Hematopoietic multipotent progenitor cell treated with erythropoietin and hydrocortisone succinate and interleukin-3 and kit ligand, for 4 days (in vitro differentiated cells): Measurements from ENCODE around the gene GNG12.
"Not testable (repeated sequence)": the region's sequence is repeated elsewhere in the genome, so short reads cannot be mapped to it uniquely, and the experiment has no call there.

ENCODE experiments used
- DNase-seq: peaks from one replicate; pipeline ENCODE4 v3.0.0-alpha.2; 2015

The GNG12 gene

GRCh38 chr1:67676287-67676686, 157.0 kb downstream of the GNG12 start:
- no peak for DNase-seq

DNA sequence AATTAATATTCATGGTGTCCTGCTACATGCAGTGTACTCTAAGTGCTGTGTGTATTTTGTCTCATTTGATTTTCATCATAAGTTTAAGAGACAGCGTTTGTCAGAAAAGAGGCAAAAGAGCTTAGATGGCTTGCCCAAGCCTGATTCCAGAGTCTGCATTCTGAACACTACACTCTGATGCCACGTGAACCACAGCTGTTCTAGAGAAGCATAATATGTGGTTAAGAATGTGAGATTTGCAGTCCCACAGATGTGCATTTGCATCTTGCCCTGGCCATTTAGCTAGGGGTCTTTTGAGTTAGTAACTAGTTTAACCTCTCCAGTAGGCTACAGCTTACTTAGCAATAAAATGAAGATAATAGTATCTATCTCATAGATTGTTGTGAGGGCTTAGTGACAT, 157.5 kb downstream of the GNG12 start:
- DNase-seq, result peak; percentile 15

GRCh38 chr1:67674260-67675011, 158.8 kb downstream of the GNG12 start:
- peak; percentile 72 for DNase-seq

GRCh38 chr1:67673468-67674201, 159.6 kb downstream of the GNG12 start:
- DNase-seq, result no peak

DNA sequence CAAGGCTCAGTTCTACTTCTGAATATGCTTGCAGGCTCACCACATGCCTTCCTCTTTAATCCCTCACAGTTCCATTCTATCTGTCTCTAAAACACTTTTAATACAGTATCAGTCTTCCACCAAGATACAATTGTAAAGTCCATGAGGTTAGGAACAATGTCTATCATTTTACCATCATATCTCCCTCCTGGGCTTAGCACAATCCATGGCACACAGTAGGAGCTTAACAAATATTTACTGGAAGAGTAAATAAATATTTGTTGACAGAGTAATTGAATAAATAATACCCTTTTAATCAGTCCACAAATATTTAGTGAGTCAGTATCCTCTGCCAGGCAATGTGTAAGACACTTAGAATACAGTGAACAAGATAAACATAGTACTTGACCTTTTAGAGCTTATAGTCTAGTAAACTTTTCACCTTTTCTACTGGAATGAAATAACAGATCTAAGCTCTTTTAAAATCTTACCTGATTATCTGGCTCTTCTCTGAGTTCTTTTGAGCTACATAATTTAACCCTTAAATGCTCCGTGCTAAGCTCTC, 160.9 kb downstream of the GNG12 start:
- DNase-seq, result no peak

DNA sequence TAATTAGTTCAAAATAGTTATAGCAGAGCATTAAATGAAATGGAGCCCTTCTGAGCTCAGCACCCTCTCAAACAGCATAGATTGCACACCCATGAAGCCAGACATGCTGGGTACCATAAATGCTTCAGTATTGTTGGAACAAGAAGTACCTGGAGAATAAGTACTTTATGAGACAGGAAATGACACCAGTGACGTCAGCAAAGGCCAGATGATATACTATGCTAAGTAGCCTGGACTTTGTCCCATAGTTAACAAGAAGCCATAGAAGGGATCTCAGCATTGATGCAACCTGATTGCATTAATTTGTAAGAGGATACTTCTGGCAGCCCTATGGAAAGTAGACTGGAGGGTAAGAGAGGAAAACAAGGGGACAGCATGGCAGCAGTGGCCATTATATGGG, 164.6 kb downstream of the GNG12 start:
- DNase-seq, result no peak

- no peak for DNase-seq
These were observed 166.6 kb downstream of the GNG12 start for GRCh38 chr1:67666636-67667035.

- DNase-seq, result not testable (repeated sequence)
These were observed 168.0 kb downstream of the GNG12 start for GRCh38 chr1:67665307-67665706.

- no peak for DNase-seq
These were observed 169.2 kb downstream of the GNG12 start for GRCh38 chr1:67664048-67664447.

- no peak for DNase-seq
These were observed 170.4 kb downstream of the GNG12 start for GRCh38 chr1:67662884-67663283.

DNA sequence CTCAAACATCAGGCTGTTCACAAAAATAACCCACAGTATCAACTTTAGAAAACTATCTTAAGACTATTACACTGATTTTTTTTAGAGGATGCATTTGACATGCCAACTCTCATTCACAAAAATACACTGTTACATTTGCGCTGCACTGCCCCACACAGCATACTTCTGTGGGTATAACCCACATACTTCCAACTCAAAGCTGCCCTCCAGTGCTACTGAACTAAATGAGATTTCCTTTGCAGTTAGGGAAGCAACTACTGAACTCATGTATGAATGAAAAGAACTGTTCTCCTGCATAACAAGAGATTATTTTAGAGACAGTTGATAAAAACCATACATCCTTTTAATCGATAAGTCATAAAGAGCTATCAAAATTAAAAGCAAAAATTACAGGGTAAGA, 174.0 kb downstream of the GNG12 start:
- DNase-seq, result no peak

DNA sequence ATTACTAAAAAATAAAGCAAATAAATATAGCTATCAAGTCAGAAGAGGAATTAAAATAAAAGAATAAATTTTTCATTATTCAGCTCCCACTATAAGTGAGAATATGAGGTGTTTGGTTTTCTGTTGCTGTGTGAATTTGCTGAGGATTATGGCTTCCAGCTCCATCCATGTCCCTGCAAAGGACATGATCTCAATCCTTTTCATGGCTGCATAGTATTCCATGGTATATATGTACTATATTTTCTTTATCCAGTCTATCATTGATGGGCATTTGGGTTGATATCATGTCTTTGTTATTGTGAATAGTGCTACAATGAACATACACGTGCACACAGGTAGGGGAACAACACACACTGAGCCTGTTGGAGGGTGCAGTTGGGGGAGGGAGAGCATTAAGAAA, 176.1 kb downstream of the GNG12 start:
- DNase-seq, result not testable (repeated sequence)

GRCh38 chr1:67655581-67655980, 177.7 kb downstream of the GNG12 start:
- DNase-seq, result no peak

DNA sequence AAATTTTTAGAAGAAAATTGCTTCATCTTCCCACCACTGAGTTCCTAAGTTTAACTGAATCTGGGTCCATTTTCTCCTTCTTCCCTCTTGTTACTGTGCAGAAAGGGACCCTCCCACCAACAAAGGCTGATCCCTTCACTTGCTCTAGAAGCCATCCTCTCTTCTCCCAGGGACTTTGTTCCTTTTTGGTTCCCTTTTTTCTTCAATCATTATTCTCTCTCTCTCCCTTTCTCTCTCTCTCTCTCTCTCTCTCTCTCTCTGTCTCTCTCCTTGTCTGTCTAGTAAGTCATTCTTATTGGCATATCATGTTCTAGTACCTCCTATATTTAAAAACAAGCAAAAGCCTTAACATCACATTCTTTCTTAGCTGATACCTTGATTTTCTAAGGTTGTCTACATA, 180.0 kb downstream of the GNG12 start:
- no peak for DNase-seq

- peak; percentile 17 for DNase-seq
These were observed 180.5 kb downstream of the GNG12 start for GRCh38 chr1:67652800-67653199.
